Neural crest cell (in vitro differentiated cells): ENCODE data around the gene SLC47A2. TPM values are rescaled to one million over a fixed set of nuclear protein-coding genes. Genes with fewer than 3 reads are reported as not detected.

Source experiments
- DNase-seq: peaks from one replicate; pipeline ENCODE4 v3.0.0; 2021; ENCODE audit warnings: low read depth, mixed read lengths, low spot score
- H3K27ac Mint-ChIP-seq: one replicate; pipeline ENCODE4 v1.8.0; 2021; ENCODE audit warnings: mild to moderate bottlenecking, mixed read lengths; ENCODE audit not compliant: unreplicated experiment
- H3K27me3 Mint-ChIP-seq: 2 replicates; pipeline ENCODE4 v1.8.0; 2021; ENCODE audit warnings: low read depth, mild to moderate bottlenecking, mixed read lengths
- H3K36me3 Mint-ChIP-seq: 2 replicates; pipeline ENCODE4 v1.8.0; 2021; ENCODE audit warnings: low read depth, mild to moderate bottlenecking, mixed read lengths
- H3K4me1 Mint-ChIP-seq: 2 replicates; pipeline ENCODE4 v1.8.0; 2021; ENCODE audit warnings: mixed read lengths
- H3K4me3 Mint-ChIP-seq: one replicate; pipeline ENCODE4 v1.8.0; 2021; ENCODE audit warnings: mild to moderate bottlenecking, mixed read lengths
- H3K9me3 Mint-ChIP-seq: 2 replicates; pipeline ENCODE4 v1.8.0; 2021; ENCODE audit warnings: mixed read lengths
- total RNA-seq: library from RNA; stranded (reverse); gene quantifications from 2 replicates; pipeline ENCODE4 v1.2.1, GENCODE V29; 2021
- TF ChIP-seq, protein P1 (sequence below): fragments of 200-600 bp; sonication (generic); conservative IDR thresholded peaks from 2 replicates; pipeline ENCODE4 v1.5.0; 2021; ENCODE audit warnings: antibody characterized with exemption, mild to moderate bottlenecking

Gene SLC47A2
- total RNA-seq, 1 donor from 2014 or later: not detected

DNA sequence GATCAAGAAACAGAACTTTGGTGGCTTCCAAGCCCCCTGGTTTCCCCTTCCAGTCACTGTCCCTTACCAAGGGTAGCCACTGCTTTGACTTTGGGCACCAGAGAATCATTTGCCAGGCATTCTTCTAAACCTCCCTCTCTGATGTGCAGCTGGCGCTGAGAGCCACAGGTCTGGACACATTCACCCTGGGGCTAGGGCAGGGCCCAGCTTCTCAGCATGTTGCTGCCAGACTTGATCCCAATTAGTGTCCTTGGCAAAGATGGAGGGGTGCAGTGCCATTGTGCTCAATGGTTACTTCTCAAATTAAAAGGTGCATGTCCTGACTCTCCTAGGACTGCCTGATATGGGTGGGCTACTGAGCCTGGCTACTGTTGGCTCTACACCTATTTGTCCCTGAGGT is 7.6 kb upstream of the SLC47A2 start:
- DNase-seq: no peak
- no peaks in the 10 kb centered on the region for H3K27me3 Mint-ChIP-seq
- no peaks in the 10 kb centered on the region for H3K4me1 Mint-ChIP-seq
- H3K36me3 Mint-ChIP-seq: no peaks in the 10 kb centered on the region
- H3K9me3 Mint-ChIP-seq: no peaks in the 10 kb centered on the region
- TF ChIP-seq, protein P1, sequence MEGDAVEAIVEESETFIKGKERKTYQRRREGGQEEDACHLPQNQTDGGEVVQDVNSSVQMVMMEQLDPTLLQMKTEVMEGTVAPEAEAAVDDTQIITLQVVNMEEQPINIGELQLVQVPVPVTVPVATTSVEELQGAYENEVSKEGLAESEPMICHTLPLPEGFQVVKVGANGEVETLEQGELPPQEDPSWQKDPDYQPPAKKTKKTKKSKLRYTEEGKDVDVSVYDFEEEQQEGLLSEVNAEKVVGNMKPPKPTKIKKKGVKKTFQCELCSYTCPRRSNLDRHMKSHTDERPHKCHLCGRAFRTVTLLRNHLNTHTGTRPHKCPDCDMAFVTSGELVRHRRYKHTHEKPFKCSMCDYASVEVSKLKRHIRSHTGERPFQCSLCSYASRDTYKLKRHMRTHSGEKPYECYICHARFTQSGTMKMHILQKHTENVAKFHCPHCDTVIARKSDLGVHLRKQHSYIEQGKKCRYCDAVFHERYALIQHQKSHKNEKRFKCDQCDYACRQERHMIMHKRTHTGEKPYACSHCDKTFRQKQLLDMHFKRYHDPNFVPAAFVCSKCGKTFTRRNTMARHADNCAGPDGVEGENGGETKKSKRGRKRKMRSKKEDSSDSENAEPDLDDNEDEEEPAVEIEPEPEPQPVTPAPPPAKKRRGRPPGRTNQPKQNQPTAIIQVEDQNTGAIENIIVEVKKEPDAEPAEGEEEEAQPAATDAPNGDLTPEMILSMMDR: no peak
- H3K4me3 Mint-ChIP-seq: no peak overlapping the region
- no peak overlapping the region for H3K27ac Mint-ChIP-seq

DNA sequence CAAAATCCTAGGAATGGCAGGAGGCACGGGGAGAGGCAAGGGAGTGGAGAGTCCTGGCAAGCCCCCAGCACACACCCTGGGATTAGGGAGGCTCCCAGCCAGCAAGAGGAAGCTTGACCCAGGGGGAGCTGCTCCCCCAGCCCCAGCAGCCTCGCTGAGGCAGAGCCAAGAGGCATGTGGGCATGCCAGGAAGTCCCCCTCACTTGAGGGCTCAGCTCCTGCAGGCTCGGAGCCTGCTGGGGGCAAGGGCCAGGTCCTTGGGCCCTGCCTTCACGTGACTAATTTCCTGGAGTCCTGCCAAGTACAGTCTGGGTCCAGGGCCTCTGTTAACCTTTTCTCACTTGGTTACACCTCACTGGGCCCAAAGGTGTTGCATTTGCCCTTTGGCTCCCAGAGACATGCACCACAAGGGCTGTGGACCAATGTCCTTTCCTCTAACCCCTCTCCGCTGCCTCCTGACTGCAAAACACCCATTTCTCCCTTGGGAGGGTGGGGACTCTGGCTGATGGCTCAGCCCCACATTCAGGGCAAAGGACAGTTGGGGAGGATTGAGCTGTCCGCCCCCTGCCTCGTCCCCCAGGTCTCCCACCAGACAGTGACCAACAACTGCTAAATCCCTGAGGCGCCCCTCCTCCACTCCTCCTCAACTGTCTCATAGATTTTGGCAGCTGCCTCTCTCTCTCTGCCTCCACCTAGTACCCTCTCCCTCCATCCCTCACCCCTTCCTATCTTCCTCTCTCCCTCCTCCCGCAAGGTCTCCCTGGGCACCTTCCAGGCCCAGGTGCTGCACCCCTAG is 4.4 kb upstream of the SLC47A2 start:
- no peak for DNase-seq
- Mint-ChIP-seq H3K4me1 (no peaks in the 10 kb centered on the region), H3K27ac (no peak overlapping the region), H3K9me3 (no peaks in the 10 kb centered on the region), H3K4me3 (no peak overlapping the region), H3K27me3 (no peaks in the 10 kb centered on the region), H3K36me3 (no peaks in the 10 kb centered on the region)
- TF ChIP-seq, protein P1: no peak

DNA sequence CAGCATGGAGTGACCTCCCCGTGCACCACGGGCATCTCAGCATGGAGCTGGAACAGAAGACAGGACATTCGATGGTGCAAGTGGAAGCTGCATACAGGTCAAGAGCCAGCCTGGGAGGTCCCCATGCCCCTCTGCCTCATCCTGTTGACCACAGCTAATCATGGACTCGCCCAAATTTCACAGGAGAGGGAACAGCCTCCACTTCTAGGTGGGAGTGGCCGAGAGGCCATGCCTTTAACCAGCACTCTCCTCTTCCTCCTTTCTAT is 3.8 kb upstream of the SLC47A2 start:
- Mint-ChIP-seq H3K27me3 (no peaks in the 10 kb centered on the region), H3K36me3 (no peaks in the 10 kb centered on the region), H3K27ac (peak overlapping the region; percentile 19), H3K4me3 (no peak overlapping the region), H3K9me3 (no peaks in the 10 kb centered on the region), H3K4me1 (no peaks in the 10 kb centered on the region)
- TF ChIP-seq, protein P1: no peak
- DNase-seq: no peak

DNA sequence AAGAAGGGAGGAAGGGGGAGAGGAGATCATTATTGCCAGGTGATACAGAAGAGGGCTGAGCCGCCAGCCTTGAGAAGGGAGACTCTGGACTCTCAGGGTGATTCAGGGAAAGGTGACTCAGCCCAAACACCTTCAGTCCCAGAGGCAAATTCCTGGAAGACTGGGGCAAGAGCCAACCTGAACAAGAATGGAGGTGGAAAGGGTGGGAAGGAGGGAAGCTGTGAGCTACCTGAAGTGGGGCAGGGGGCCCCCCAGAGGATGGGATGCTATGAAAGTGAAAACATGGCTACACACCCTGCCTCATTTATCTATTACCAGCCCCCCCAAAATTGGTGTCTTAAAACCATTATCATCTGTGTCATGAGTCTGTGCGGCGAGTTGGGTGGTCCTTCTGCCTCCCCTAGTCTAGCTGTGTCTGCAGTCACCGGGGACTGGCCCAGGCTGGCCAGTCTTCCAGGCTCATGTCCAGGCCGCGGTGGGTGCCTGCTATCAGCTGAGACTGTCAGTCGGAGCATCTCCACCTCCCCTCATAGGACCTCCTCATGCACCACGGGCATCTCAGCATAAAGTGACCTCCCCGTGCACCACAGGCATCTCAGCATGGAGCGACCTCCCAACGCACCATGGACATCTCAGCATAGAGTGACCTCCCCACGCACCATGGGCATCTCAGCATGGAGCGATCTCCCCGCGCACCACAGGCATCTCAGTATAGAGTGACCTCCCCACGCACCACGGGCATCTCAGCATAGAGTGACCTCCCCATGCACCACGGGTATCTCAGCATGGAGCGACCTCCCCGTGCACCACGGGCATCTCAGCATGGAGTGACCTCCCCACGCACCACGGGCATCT is 3.2 kb upstream of the SLC47A2 start:
- TF ChIP-seq, protein P1: no peak
- no peak for DNase-seq
- Mint-ChIP-seq H3K36me3 (no peaks in the 10 kb centered on the region), H3K4me1 (no peaks in the 10 kb centered on the region), H3K9me3 (no peaks in the 10 kb centered on the region), H3K27ac (peak overlapping the region; percentile 19), H3K4me3 (no peak overlapping the region), H3K27me3 (no peaks in the 10 kb centered on the region)

DNA sequence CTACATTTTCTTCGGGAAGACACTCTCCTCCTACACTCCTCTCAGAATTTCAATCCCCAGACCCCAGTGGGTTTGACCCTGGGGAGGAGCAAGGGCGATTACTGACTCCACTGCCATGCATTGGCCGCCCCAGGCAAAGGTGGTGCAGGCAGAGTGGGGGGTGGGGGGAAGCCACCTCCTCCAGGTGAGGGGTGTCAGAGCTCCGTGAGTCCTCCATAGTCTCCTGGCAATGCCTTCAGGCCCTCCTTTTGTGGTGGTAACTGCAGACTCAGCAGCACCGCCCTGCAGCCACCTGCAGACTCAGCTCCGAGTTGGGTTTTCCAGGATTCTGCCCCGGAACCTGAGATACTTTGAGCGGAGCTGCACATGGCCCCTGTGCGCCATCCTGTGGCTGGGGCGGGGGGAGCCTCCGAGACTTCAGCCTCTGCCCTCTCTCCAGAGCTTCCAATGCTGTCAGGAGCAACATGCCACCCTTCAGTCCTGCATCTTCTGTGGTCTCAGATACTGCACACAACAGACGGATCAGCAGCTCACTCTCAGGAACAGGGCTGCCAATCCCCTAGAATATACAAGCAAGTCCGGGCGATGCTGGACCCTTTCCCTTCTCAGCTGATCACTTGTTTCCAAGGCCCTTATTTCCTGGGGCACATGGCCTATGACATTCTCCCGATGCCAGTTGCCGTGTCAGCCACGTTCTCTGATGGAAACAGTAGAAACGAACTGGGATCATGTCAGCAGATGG is 2.4 kb upstream of the SLC47A2 start:
- Mint-ChIP-seq H3K27me3 (no peaks in the 10 kb centered on the region), H3K4me3 (no peak overlapping the region), H3K4me1 (no peaks in the 10 kb centered on the region), H3K9me3 (no peaks in the 10 kb centered on the region), H3K27ac (no peak overlapping the region), H3K36me3 (no peaks in the 10 kb centered on the region)
- TF ChIP-seq, protein P1: peak; percentile 27
- no peak for DNase-seq
